SK-N-SH (cell line): Measurements from ENCODE around the gene ELMO3. TPM values are rescaled to one million over a fixed set of nuclear protein-coding genes. Genes with fewer than 3 reads are reported as not detected.
A peak's percentile ranks its signal among the peaks of the same experiment; 100 is the strongest.

Experiments used
- CTCF ChIA-PET: fragments of 300-600, 350-600 bp; formaldehyde crosslinking; extraction: SDS; loops from one replicate; lab custom pipeline; 2021; lab: Yijun Ruan, JAX
- POLR2A ChIA-PET: fragments of 350-600 bp; sonication (Branson Sonifier 250); formaldehyde crosslinking; extraction: SDS; loops from one replicate; lab custom pipeline; 2020; ENCODE audit warnings: antibody characterized with exemption, inconsistent platforms; lab: Yijun Ruan, JAX
- DNase-seq: peaks from one replicate; pipeline ENCODE4 v3.0.0; 2012
- H2AFZ ChIP-seq: fragments of 200-600 bp; sonication (generic); 2 replicates; pipeline ENCODE4 v1.8.1; 2016; ENCODE audit warnings: antibody characterized with exemption, mild to moderate bottlenecking, low read depth
- H3F3A ChIP-seq: fragments of 200-600 bp; sonication (generic); replicated peaks from 2 replicates; pipeline ENCODE3; 2016; ENCODE audit warnings: antibody characterized with exemption, mild to moderate bottlenecking; ENCODE audit not compliant: insufficient read depth
- H3K27ac ChIP-seq, 2 experiments: fragments of 200-500 bp in 1 of 2; fragments of 200-600 bp in 1 of 2; sonication (Bioruptor generic) in 1 of 2; sonication (generic), shearing (Covaris generic) in 1 of 2; 2 replicates each; pipeline versions ENCODE4 v1.5.1 to v1.6.1; 2014 to 2016; ENCODE audit warnings: low read depth in 2 of 2, inconsistent platforms in 1 of 2, low read length in 1 of 2, mild to moderate bottlenecking in 1 of 2, mixed read lengths in 1 of 2
- H3K27me3 ChIP-seq: fragments of 200-600 bp; sonication (generic), shearing (Covaris generic); 2 replicates; pipeline ENCODE4 v1.6.1; 2016; ENCODE audit warnings: mixed run types; ENCODE audit not compliant: insufficient read depth
- H3K36me3 ChIP-seq, 2 experiments: fragments of 200-500 bp in 1 of 2; fragments of 200-600 bp in 1 of 2; sonication (Bioruptor generic) in 1 of 2; sonication (generic) in 1 of 2; replicated peaks in 1 of 2; 2 replicates each; pipeline versions ENCODE3 to v1.5.1; 2014 to 2016; ENCODE audit warnings: low read length in 1 of 2, mild to moderate bottlenecking in 1 of 2; ENCODE audit not compliant: insufficient read depth in 2 of 2, control insufficient read depth in 1 of 2
- H3K4me1 ChIP-seq, 2 experiments: fragments of 200-500 bp in 1 of 2; fragments of 200-600 bp in 1 of 2; sonication (Bioruptor generic) in 1 of 2; sonication (generic), shearing (Covaris generic) in 1 of 2; 2 replicates each; pipeline versions ENCODE4 v1.5.1 to v1.6.1; 2014 to 2016; ENCODE audit warnings: low read depth in 1 of 2, low read length in 1 of 2, mixed run types in 1 of 2; ENCODE audit not compliant: insufficient read depth in 2 of 2, control insufficient read depth in 1 of 2
- H3K4me2 ChIP-seq: fragments of 200-600 bp; sonication (generic), shearing (Covaris generic); 2 replicates; pipeline ENCODE4 v1.6.1; 2017; ENCODE audit warnings: mixed run types
- H3K4me3 ChIP-seq, 2 experiments: fragments of 200-500 bp in 1 of 2; fragments of 200-600 bp in 1 of 2; sonication (Bioruptor generic) in 1 of 2; sonication (generic), shearing (Covaris generic) in 1 of 2; 2 replicates each; pipeline versions ENCODE4 v1.5.1 to v1.8.1; 2014 to 2016; ENCODE audit warnings: low read depth in 2 of 2, inconsistent platforms in 1 of 2, low read length in 1 of 2, mild to moderate bottlenecking in 1 of 2, mixed read lengths in 1 of 2, moderate library complexity in 1 of 2
- H3K79me2 ChIP-seq: fragments of 200-600 bp; sonication (generic); 2 replicates; pipeline ENCODE4 v1.8.1; 2017; ENCODE audit warnings: mild to moderate bottlenecking; ENCODE audit not compliant: insufficient read depth
- H3K9ac ChIP-seq: fragments of 200-600 bp; sonication (generic); 2 replicates; pipeline ENCODE4 v1.6.1; 2017; ENCODE audit warnings: mixed run types
- H3K9me2 ChIP-seq: fragments of 200-600 bp; sonication (generic); 2 replicates; pipeline ENCODE4 v1.6.1; 2017; ENCODE audit warnings: mixed run types
- H3K9me3 ChIP-seq: fragments of 200-600 bp; sonication (generic); 2 replicates; pipeline ENCODE4 v1.6.1; 2017; ENCODE audit warnings: mixed run types, mild to moderate bottlenecking, moderate library complexity
- H4K20me1 ChIP-seq: fragments of 200-600 bp; sonication (generic); 2 replicates; pipeline ENCODE4 v1.6.1; 2017; ENCODE audit warnings: mild to moderate bottlenecking, mixed run types; ENCODE audit not compliant: insufficient read depth
- ELF1 ChIP-seq: IDR thresholded peaks from 2 replicates; pipeline ENCODE4 v1.4.0; 2012
- EP300 ChIP-seq, 2 experiments: IDR thresholded peaks; 2 replicates each; pipeline versions ENCODE4 v1.4.0 to v1.6.1; 2012; ENCODE audit warnings: borderline replicate concordance in 1 of 2, low read depth in 1 of 2, low read length in 1 of 2
- RCOR1 ChIP-seq: fragments of 150-350 bp; IDR thresholded peaks from 2 replicates; pipeline ENCODE4 v1.6.1; 2017; ENCODE audit warnings: antibody characterized with exemption, low read length
- TCF12 ChIP-seq: IDR thresholded peaks from 2 replicates; pipeline ENCODE4 v1.4.0; 2012
- YY1 ChIP-seq: IDR thresholded peaks from 2 replicates; pipeline ENCODE4 v1.4.0; 2012; ENCODE audit warnings: low read depth, mild to moderate bottlenecking
- WGBS: methylation state at CpG from one replicate; pipeline ENCODE4 v1.1.6; 2017; ENCODE audit warnings: low lambda C conversion rate; 5-methylcytosine and 5-hydroxymethylcytosine counted together
- polyA plus RNA-seq, 3 experiments: library from polyadenylated mRNA; depleted of rRNA; stranded (reverse); fragments of >200 nt; gene quantifications; 2 replicates each; pipeline ENCODE4 v1.2.3, GENCODE V29; 2012
- TF ChIP-seq, protein P1 (sequence below): IDR thresholded peaks from 2 replicates; pipeline ENCODE4; 2012
- TF ChIP-seq, protein P2 (sequence below): fragments of 200-600 bp; sonication (generic); IDR thresholded peaks from 2 replicates; pipeline ENCODE4 v1.6.1; 2017; ENCODE audit warnings: antibody characterized with exemption, mild to moderate bottlenecking, moderate library complexity
- TF ChIP-seq, protein P3 (sequence below): IDR thresholded peaks from 2 replicates; pipeline ENCODE4 v1.4.0; 2012; ENCODE audit warnings: low read depth

ELMO3 gene
- polyA plus RNA-seq, 1 of the 3 experiments (the other 2 are of a cell fraction) = 2.3 TPM

DNA sequence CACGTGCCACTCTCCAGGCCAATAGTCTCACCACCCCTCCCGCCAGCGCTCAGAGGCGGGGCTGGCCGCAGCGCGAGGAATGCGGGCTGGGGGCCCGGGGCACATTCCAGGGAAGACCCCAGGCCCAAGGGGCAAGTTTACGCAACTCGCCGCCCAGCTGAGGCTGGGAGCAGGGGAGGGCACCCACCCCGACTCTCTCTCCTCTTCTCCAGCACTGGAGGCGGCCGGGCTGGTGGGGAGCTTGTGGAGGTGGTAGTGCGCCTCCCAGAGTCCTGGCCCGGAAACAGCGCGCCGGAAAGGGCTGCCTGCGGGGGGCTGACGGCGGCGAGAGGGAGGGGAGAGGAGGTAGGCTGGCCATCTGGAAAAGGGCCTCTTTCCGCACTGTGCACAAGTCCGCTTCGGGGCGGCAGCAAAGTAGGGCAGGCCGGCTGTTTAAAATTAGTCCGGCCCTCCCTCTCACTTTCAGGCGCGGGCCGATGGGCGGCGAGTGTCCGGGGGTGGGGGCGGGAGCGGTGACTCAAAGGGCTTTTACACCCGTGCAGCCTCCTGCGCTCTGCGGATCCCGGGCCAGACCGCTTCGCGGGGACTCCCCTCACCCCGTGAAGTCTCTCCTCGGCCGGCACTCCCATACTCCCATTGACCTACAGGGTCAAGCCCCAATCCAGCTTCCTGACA, 47.3 kb downstream of the ELMO3 start (continued):
- TF ChIP-seq RCOR1 = no peak
- TF ChIP-seq EP300 (IDR thresholded peaks at IDR 0.05; ENCODE audit: borderline replicate concordance in 1 of 2, low read depth in 1 of 2, low read length in 1 of 2) = peak; percentile 9 to 14; a peak in 3 of 4 replicates
- peak; percentile 38; the same call in 1 of the 2 replicates for TF ChIP-seq TCF12
- TF ChIP-seq ELF1 = no peak; the same call in 1 of the 2 replicates
- TF ChIP-seq, protein P1, sequence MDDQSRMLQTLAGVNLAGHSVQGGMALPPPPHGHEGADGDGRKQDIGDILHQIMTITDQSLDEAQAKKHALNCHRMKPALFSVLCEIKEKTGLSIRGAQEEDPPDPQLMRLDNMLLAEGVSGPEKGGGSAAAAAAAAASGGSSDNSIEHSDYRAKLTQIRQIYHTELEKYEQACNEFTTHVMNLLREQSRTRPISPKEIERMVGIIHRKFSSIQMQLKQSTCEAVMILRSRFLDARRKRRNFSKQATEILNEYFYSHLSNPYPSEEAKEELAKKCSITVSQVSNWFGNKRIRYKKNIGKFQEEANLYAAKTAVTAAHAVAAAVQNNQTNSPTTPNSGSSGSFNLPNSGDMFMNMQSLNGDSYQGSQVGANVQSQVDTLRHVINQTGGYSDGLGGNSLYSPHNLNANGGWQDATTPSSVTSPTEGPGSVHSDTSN = peak; percentile 8; the same call in 1 of the 2 replicates
- TF ChIP-seq, protein P2, sequence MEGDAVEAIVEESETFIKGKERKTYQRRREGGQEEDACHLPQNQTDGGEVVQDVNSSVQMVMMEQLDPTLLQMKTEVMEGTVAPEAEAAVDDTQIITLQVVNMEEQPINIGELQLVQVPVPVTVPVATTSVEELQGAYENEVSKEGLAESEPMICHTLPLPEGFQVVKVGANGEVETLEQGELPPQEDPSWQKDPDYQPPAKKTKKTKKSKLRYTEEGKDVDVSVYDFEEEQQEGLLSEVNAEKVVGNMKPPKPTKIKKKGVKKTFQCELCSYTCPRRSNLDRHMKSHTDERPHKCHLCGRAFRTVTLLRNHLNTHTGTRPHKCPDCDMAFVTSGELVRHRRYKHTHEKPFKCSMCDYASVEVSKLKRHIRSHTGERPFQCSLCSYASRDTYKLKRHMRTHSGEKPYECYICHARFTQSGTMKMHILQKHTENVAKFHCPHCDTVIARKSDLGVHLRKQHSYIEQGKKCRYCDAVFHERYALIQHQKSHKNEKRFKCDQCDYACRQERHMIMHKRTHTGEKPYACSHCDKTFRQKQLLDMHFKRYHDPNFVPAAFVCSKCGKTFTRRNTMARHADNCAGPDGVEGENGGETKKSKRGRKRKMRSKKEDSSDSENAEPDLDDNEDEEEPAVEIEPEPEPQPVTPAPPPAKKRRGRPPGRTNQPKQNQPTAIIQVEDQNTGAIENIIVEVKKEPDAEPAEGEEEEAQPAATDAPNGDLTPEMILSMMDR = peak; percentile 56
- TF ChIP-seq, protein P3, sequence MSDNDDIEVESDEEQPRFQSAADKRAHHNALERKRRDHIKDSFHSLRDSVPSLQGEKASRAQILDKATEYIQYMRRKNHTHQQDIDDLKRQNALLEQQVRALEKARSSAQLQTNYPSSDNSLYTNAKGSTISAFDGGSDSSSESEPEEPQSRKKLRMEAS = peak; percentile 86

DNA sequence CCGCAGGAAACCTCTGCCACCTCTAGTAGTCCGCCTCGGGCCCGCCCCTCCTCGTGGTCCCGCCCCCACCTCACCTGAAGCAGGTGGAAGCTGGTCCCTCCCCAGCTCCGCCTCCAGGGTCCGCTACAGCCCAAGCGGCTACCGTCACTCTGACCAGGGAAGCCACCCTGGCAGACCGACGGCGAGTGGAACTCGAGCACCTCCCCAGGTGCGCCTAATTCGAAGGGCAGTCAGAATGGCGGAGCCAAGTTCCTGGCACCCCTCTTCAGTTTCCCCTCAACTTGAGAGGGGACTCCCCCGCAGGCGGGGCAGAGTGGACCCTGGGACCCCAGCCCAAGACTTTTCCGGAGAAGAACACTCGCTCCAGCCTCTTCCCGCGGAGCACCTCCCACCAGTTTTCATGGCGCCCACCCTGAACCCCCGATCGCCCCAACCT, 47.8 kb downstream of the ELMO3 start:
- no peaks in the 10 kb centered on the region for H4K20me1 ChIP-seq
- H2AFZ ChIP-seq = peak overlapping the region; percentile 45; the same call in 1 of the 2 replicates
- peak overlapping the region; percentile 96 for H3K27ac ChIP-seq
- H3K4me1 ChIP-seq = peaks cover 42 to 50% of the 10 kb centered on the region in 2 experiments
- peak overlapping the region; percentile 92 to 95 for H3K4me3 ChIP-seq
- POLR2A ChIA-PET = interaction anchor here (4.0 kb wide), 1 partner anchor 20 kb away, joined by 14 read pairs; the partner anchor contains the start of gene TMEM208
- 2% methylated on average over 17 of the region's 26 CpGs for WGBS
- CTCF ChIA-PET = interaction anchor here (0.9 to 4.5 kb wide), 8 partner anchors 9 to 91 kb away, joined by 3 to 21 read pairs (median 6); partner anchors contain the start of genes PLEKHG4 and TMEM208
- no peaks in the 10 kb centered on the region for H3K9me3 ChIP-seq
- peaks cover 0 to 5% of the 10 kb centered on the region in 2 experiments for H3K36me3 ChIP-seq
- TF ChIP-seq, protein P1 = no peak
- TF ChIP-seq YY1 = 0 out of 2 replicates have a peak, but pooled peaks have one; percentile 36
- no peaks in the 10 kb centered on the region for H3K27me3 ChIP-seq
- H3F3A ChIP-seq = peaks cover 46% of the 10 kb centered on the region
- no peak for DNase-seq
- H3K79me2 ChIP-seq = peaks cover 49% of the 10 kb centered on the region
- peak overlapping the region; percentile 98 for H3K4me2 ChIP-seq
- no peaks in the 10 kb centered on the region for H3K9me2 ChIP-seq
- peak overlapping the region; percentile 88 for H3K9ac ChIP-seq
